Vagina (tissue), 2 donors: ENCODE measurements around the gene HYAL1.
A peak's percentile ranks its signal among the peaks of the same experiment; 100 is the strongest.

ENCODE experiments used
- CTCF ChIP-seq, 3 experiments: fragments of 450-650 bp in 2 of 3; fragments of 200-600 bp in 1 of 3; sonication (generic) in 1 of 3; IDR thresholded peaks; one replicate each; pipeline ENCODE4 v1.5.1; 2017 to 2019; ENCODE audit warnings: antibody characterized with exemption in 3 of 3, mild to moderate bottlenecking in 2 of 3, moderate library complexity in 2 of 3
- POLR2A ChIP-seq, 2 donors: fragments of 450-650 bp; IDR thresholded peaks; one replicate each; pipeline ENCODE4 v1.6.1; 2017; ENCODE audit warnings: antibody characterized with exemption in 2 of 2, mild to moderate bottlenecking in 2 of 2, moderate library complexity in 2 of 2
- POLR2AphosphoS5 ChIP-seq, 2 donors: sonication (generic); formaldehyde crosslinking; IDR thresholded peaks; one replicate each; pipeline ENCODE4 v1.9.0; 2017; ENCODE audit warnings: antibody characterized with exemption in 2 of 2, mild to moderate bottlenecking in 2 of 2, low read depth in 1 of 2; ENCODE audit not compliant: insufficient read depth in 1 of 2

- TF ChIP-seq POLR2A (IDR thresholded peaks at IDR 0.05) (no peak), CTCF (IDR thresholded peaks at IDR 0.05) (peak in 1 of 3 experiments; percentile 28), POLR2AphosphoS5 (IDR thresholded peaks at IDR 0.05; ENCODE audit: insufficient read depth in 1 of 2, low read depth in 1 of 2) (no peak)
These were observed 43.9 kb upstream of the HYAL1 start for GRCh38 chr3:50347187-50347813.
